ENCODE measurements around the gene BMERB1.
"Not testable (repeated sequence)": the region's sequence is repeated elsewhere in the genome, so short reads cannot be mapped to it uniquely, and the experiment has no call there.

The BMERB1 gene

DNA sequence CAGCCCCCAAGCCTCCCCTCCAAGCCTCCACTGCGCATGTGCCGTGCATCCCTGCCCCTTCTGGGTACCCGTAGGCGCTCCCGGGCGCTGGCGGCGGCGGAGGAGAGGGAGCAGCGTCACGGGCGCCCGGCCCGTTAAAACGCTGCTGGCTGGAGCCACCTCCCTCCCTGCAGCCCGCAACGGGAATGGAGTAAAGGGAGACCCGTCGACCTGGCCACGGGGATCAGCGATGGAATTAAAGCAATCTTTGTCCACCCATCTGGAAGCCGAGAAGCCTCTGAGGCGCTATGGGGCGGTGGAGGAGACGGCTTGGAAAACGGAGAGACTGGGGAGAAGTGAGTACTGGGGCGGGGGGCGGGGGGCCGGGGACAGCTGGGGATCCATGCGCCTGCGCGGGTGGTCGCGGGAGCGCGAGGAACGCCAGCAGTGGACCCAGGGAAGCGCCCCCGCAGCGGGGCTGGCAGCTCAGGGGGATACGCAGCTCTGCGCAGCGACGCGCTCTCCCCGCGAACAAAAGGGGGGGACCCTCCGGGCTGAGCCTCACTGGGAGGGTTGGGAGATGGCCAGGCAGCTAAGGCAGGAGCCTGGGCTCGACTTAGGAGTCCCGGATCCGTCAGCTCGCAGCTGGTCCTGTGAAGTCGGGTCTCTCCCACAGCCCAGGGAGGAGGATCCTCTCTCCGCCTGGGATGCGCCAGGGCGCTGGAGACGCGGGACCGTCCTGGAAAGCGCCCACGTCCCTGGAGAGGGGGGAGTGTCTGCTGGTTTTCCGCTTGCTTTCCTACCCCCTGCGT lies at the start of gene BMERB1:
TSS of gene BMERB1 (plus strand) at position 164 of the 791 bp plus-strand sequence. CDS start at position 230, 66 bp downstream.
- H3K36me3 Mint-ChIP-seq = no peaks in the 10 kb centered on the region
- H3K4me1 Mint-ChIP-seq (ENCODE audit: low read depth) = peaks cover 21% of the 10 kb centered on the region
- H3K27me3 Mint-ChIP-seq = peaks cover 6% of the 10 kb centered on the region
- no peak within 1 kb of the TSS for H3K27ac Mint-ChIP-seq
- no peaks in the 10 kb centered on the region for H3K9me3 Mint-ChIP-seq (ENCODE audit: low read depth)
- peak within 1 kb of the TSS; percentile 88 for H3K4me3 Mint-ChIP-seq

DNA sequence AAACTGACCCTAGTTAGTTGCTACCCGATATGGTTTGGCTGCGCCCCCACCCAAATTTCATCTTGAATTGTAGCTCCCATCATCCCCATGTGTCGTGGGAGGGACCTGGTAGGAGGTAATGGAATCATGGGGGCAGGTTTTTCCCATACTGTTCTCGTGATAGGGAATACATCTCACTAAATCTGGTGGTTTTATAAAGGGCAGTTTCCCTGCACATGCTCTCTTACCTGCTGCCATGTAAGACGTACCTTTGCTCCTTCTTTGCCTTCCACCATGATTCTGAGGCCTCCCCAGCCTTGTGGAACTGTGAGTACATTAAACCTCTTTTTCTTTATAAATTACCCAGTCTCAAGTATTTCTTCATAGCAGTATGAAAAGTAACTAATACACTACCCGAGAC lies 46.3 kb upstream of the BMERB1 start:
- H3K4me3 Mint-ChIP-seq; H3K27me3 Mint-ChIP-seq; H3K4me1 Mint-ChIP-seq (ENCODE audit: low read depth); H3K27ac Mint-ChIP-seq; H3K36me3 Mint-ChIP-seq; H3K9me3 Mint-ChIP-seq (ENCODE audit: low read depth): not testable (repeated sequence)

DNA sequence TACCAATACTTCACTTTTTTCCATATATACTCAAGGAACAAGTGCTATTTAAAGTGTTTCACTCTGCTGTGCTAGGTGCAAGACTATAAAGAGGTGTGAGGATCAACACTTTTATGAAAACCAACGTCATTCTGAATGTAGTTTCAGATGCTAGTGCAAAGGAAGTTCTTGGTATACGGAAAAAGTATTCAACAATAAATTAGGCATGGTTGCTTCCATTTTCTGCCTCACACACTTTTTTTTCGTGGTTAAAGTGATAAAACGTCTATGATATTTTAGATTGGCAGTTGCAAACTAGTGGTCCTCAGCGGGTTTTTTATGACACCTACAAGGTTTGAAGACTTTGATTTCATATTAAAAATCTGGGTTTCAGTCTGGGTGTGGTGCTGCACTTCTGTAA lies 44.5 kb upstream of the BMERB1 start:
- not testable (repeated sequence) for H3K9me3 Mint-ChIP-seq (ENCODE audit: low read depth); H3K36me3 Mint-ChIP-seq; H3K4me1 Mint-ChIP-seq (ENCODE audit: low read depth); H3K27ac Mint-ChIP-seq; H3K4me3 Mint-ChIP-seq
- peaks cover 10% of the 10 kb centered on the region for H3K27me3 Mint-ChIP-seq

DNA sequence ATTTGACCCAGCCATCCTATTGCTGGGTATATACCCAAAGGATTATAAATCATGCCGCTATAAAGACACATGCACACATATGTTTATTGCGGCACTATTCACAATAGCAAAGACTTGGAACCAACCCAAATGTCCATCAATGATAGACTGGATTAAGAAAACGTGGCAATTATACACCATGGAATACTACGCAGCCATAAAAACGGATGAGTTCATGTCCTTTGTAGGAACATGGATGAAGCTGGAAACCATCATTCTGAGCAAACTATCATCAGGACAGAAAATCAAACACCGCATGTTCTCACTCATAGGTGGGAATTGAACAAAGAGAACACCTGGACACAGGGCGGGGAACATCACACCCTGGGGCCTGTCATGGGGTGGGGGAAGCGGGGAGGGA lies 41.4 kb upstream of the BMERB1 start:
- peaks cover 18% of the 10 kb centered on the region for H3K27me3 Mint-ChIP-seq
- H3K36me3 Mint-ChIP-seq = not testable (repeated sequence)

DNA sequence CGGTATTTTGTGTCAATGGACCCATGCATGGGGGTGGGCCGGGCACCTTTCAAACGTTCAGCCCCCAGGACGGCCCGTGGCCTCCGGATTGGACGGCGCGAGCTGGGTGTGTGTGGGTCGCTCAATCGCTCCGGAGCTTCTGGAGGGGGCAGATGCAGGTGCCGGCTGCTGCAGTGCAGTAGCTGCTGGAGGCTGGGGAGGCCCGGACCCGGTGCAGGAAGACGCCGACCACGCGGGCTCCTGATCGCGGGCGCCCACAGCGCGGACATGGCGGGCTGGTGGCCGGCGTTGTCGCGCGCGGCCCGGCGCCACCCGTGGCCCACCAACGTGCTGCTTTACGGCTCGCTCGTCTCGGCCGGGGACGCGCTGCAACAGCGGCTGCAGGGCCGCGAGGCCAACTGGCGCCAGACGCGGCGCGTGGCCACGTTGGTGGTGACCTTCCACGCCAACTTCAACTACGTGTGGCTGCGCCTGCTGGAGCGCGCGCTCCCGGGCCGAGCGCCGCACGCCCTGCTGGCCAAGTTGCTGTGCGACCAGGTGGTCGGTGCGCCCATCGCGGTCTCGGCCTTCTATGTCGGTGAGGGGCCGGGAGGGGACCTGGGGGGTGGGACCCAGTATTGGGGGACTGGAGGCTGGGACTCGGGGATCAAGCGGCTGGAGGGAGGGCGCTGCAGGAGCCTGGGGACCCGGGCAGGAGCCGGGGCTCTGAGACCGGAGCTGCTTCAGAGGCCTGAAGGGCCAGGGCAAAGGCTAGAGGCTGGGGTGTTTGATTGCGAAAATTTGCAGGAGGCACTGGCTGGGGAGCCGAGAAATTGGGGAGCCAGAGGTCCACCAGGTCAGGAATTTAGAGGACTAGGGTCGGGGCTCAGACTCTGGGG lies 38.5 kb upstream of the BMERB1 start, which contains the start of gene MPV17L:
TSS of gene MPV17L (plus strand) at position 124 of the 878 bp plus-strand sequence. CDS start at position 268, 144 bp downstream.
- H3K4me1 Mint-ChIP-seq (ENCODE audit: low read depth); H3K36me3 Mint-ChIP-seq; H3K9me3 Mint-ChIP-seq (ENCODE audit: low read depth); H3K27ac Mint-ChIP-seq: not testable (repeated sequence)
- Mint-ChIP-seq H3K4me3 (peak within 1 kb of the TSS; percentile 47), H3K27me3 (peaks cover 22% of the 10 kb centered on the region)

More for the DNA sequence above, 41.4 kb upstream of the BMERB1 start:
- H3K4me1 Mint-ChIP-seq (ENCODE audit: low read depth); H3K4me3 Mint-ChIP-seq; H3K9me3 Mint-ChIP-seq (ENCODE audit: low read depth); H3K27ac Mint-ChIP-seq: not testable (repeated sequence)

- Mint-ChIP-seq H3K4me3 (peak overlapping the region; percentile 47), H3K27me3 (peaks cover 19% of the 10 kb centered on the region)
- H3K9me3 Mint-ChIP-seq (ENCODE audit: low read depth); H3K27ac Mint-ChIP-seq; H3K36me3 Mint-ChIP-seq; H3K4me1 Mint-ChIP-seq (ENCODE audit: low read depth): not testable (repeated sequence)
Measured at GRCh38 chr16:15396509-15396829, 37.9 kb upstream of the BMERB1 start.

DNA sequence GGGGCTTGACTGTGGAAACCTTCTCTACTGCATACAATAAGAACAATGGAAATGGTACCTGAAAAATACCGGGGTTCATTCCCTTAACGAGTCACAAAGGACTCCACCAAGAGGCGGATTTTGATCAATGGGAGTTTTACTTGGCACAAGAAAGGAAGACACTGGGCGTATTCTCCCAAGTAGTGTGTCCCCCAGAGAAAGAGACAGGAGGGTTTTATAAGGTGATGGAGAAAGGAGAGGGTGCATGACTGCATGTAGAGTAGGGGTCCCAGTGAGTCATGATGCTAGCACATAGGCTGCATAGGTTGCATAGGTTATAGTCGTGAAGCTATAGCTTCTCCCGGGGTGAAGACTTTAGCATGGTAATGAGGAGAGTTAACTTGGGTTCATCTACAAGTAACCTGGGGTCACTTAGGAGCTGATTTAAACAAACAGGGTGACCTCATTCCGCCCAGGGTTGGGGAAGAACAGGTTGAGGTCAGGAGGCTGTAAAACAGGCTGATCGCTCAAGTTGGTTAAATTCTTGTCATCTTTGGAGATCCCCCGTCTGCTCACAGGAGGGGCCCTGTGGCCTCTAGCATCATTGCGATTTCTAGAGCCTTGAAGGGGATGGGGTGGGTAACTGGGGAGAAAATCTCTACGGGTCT lies 37.3 kb upstream of the BMERB1 start:
- no peaks in the 10 kb centered on the region for H3K36me3 Mint-ChIP-seq
- no peaks in the 10 kb centered on the region for H3K9me3 Mint-ChIP-seq (ENCODE audit: low read depth)
- H3K4me1 Mint-ChIP-seq (ENCODE audit: low read depth) = no peaks in the 10 kb centered on the region
- no peak overlapping the region for H3K27ac Mint-ChIP-seq
- H3K27me3 Mint-ChIP-seq = peaks cover 19% of the 10 kb centered on the region
- H3K4me3 Mint-ChIP-seq = no peak overlapping the region

DNA sequence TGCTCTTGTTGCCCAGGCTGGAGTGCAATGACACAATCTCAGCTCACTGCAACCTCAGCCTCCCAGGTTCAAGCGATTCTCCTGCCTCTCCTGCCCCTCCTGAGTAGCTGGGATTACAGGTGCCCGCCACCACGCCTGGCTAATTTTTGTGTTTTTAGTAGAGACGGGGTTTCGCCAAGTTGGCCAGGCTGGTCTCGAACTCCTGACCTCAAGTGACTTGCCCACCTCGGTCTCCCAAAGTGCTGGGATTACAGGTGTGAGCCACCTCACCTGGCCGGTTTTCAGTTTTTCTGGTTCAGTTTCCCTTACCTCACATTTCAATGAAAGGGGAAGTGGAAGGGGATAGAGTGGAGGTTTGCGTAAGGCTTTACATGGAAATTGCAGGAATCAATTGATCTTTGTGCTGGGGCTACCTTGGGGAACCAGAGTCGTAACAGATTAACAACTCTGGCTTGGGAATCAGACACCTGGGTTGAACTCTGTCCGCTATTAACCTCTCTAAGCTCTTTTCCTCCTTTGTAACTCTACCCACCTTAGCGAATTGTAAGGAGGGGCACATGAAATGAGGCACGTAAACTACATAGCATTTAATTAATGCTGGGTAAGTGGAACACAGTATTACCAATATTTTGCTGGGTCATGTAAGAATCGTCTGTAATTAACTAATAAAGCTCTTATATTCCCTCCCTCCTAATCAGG lies 35.6 kb upstream of the BMERB1 start:
- no peaks in the 10 kb centered on the region for H3K36me3 Mint-ChIP-seq
- no peaks in the 10 kb centered on the region for H3K9me3 Mint-ChIP-seq (ENCODE audit: low read depth)
- no peaks in the 10 kb centered on the region for H3K4me1 Mint-ChIP-seq (ENCODE audit: low read depth)
- no peak overlapping the region for H3K27ac Mint-ChIP-seq
- no peak overlapping the region for H3K4me3 Mint-ChIP-seq
- H3K27me3 Mint-ChIP-seq = peaks cover 15% of the 10 kb centered on the region

- H3K9me3 Mint-ChIP-seq (ENCODE audit: low read depth) = no peaks in the 10 kb centered on the region
- H3K27me3 Mint-ChIP-seq = peaks cover 13% of the 10 kb centered on the region
- H3K36me3 Mint-ChIP-seq = no peaks in the 10 kb centered on the region
- no peaks in the 10 kb centered on the region for H3K4me1 Mint-ChIP-seq (ENCODE audit: low read depth)
- no peak overlapping the region for H3K27ac Mint-ChIP-seq
- no peak overlapping the region for H3K4me3 Mint-ChIP-seq
Measured at GRCh38 chr16:15399317-15399716, 35.1 kb upstream of the BMERB1 start.

DNA sequence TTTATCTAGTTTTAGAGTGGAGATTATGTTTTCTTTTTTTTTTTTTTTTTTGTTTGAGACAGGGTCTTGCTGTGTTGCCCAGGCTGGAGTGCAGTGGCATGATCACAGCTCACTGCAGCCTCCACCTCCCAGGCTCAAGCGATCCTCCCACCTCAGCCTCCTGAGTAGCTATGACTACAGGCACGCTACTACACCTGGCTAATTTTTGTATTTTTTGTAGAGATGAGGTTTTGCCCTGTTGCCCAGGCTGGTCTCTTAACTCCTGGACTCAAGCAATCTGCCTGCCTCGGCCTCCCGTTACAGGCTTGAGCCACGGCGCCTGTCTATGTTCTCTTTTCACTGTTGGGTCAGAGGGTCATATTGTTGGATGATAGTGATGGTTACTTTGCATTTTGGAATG lies 34.1 kb upstream of the BMERB1 start:
- not testable (repeated sequence) for H3K4me1 Mint-ChIP-seq (ENCODE audit: low read depth); H3K36me3 Mint-ChIP-seq; H3K9me3 Mint-ChIP-seq (ENCODE audit: low read depth); H3K4me3 Mint-ChIP-seq; H3K27me3 Mint-ChIP-seq; H3K27ac Mint-ChIP-seq

GRCh38 chr16:15401972-15402371 lies 32.4 kb upstream of the BMERB1 start:
- Mint-ChIP-seq H3K36me3 (no peaks in the 10 kb centered on the region), H3K27me3 (peaks cover 6% of the 10 kb centered on the region), H3K27ac (no peak overlapping the region), H3K4me1 (ENCODE audit: low read depth) (no peaks in the 10 kb centered on the region), H3K4me3 (no peak overlapping the region), H3K9me3 (ENCODE audit: low read depth) (no peaks in the 10 kb centered on the region)

DNA sequence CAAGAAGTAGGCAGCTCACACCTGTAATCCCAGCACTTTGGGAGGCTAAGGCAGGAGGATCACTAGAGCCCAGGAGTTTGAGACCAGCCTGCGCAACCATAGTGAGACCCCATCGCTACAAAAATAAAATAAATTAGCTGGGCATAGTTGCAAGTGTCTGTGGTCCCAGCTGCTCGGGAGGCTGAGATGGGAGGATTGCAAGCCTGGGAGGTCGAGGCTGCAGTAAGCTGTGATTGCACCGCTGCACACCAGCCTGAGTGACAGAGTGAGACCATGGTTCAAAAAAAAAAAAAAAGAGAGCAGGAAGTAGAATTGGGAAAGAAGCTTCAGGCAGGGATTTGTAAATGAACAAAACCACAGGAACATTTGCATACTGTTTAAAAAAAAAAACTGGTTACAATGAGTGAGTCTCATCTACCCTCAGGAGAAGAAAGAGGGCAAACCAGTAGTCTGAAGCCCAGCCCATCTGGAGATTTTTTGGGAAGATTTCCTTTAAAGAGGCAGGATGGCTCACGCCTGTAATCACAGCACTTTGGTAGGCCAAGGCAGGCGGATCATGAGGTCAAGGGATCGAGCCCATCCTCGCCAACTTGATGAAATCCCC lies 30.9 kb upstream of the BMERB1 start:
- no peaks in the 10 kb centered on the region for H3K4me1 Mint-ChIP-seq (ENCODE audit: low read depth)
- H3K36me3 Mint-ChIP-seq = no peaks in the 10 kb centered on the region
- peaks cover 3% of the 10 kb centered on the region for H3K27me3 Mint-ChIP-seq
- no peaks in the 10 kb centered on the region for H3K9me3 Mint-ChIP-seq (ENCODE audit: low read depth)
- no peak overlapping the region for H3K4me3 Mint-ChIP-seq
- no peak overlapping the region for H3K27ac Mint-ChIP-seq

DNA sequence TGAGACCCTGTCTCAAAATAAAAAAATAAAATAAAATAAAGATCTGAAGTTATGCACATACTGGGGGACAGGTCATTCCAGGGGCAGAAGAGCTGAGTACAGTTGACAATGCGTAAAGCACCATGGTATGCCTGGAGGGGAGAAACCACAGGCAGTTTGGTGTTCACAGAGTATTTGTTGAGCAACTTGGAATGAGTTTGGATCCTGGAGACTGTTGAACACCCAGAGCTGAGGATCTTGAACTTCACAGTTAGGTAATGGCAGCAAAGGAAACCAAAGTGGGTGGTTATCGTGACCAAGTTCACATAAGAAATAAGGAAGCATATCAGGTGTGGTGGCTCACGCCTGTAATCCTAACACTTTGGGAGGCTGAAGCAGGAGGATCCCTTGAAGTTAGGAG lies 30.3 kb upstream of the BMERB1 start:
- H3K4me3 Mint-ChIP-seq; H3K27ac Mint-ChIP-seq; H3K4me1 Mint-ChIP-seq (ENCODE audit: low read depth); H3K36me3 Mint-ChIP-seq; H3K9me3 Mint-ChIP-seq (ENCODE audit: low read depth); H3K27me3 Mint-ChIP-seq: not testable (repeated sequence)

- H3K27ac Mint-ChIP-seq = no peak overlapping the region
- H3K36me3 Mint-ChIP-seq = no peaks in the 10 kb centered on the region
- H3K4me1 Mint-ChIP-seq (ENCODE audit: low read depth) = no peaks in the 10 kb centered on the region
- no peaks in the 10 kb centered on the region for H3K27me3 Mint-ChIP-seq
- H3K4me3 Mint-ChIP-seq = no peak overlapping the region
- H3K9me3 Mint-ChIP-seq (ENCODE audit: low read depth) = no peaks in the 10 kb centered on the region
Measured at GRCh38 chr16:15404792-15405191, 29.6 kb upstream of the BMERB1 start.

All from activated naive CD8-positive, alpha-beta T cell (primary cell).